HEK293 (cell line): ENCODE results near the gene TCF7L2.

ENCODE experiments used
- CTCF ChIA-PET: fragments of 350-600 bp; formaldehyde crosslinking; extraction: SDS; loops from one replicate; lab custom pipeline; 2021; ENCODE audit warnings: antibody characterized with exemption; lab: Yijun Ruan, JAX
- POLR2A ChIA-PET: fragments of 300-600 bp; formaldehyde crosslinking; extraction: SDS; loops from one replicate; lab custom pipeline; 2020; ENCODE audit warnings: antibody characterized with exemption, inconsistent platforms; lab: Yijun Ruan, JAX
- H3K27ac ChIP-seq: fragments of 200-500 bp; sonication (Bioruptor generic); 2 replicates; pipeline ENCODE4 v1.5.1; 2014; ENCODE audit warnings: low read depth, low read length, control low read depth, inconsistent platforms; ENCODE audit errors: extremely low read depth
- H3K36me3 ChIP-seq, 2 experiments: fragments of 200-500 bp in 1 of 2; sonication (Bioruptor generic) in 1 of 2; 1 replicate in 1 of 2; 2 replicates in 1 of 2; pipeline ENCODE4 v1.5.1; 2014 to 2017; ENCODE audit warnings: inconsistent platforms in 2 of 2, low read length in 2 of 2; ENCODE audit not compliant: control insufficient read depth in 2 of 2, insufficient read depth in 1 of 2
- H3K4me1 ChIP-seq: fragments of 200-500 bp; sonication (Bioruptor generic); 2 replicates; pipeline ENCODE4 v1.5.1; 2014; ENCODE audit warnings: mild to moderate bottlenecking, low read length, inconsistent platforms; ENCODE audit not compliant: control insufficient read depth, insufficient read depth
- H3K4me3 ChIP-seq: 2 replicates; pipeline ENCODE4 v1.5.1; 2011; ENCODE audit warnings: low read depth, mild to moderate bottlenecking, control low read depth, low read length, moderate library complexity
- H3K9me3 ChIP-seq: fragments of 200-500 bp; sonication (Bioruptor generic); 2 replicates; pipeline ENCODE4 v1.5.1; 2014; ENCODE audit warnings: low read depth, low read length, inconsistent platforms; ENCODE audit not compliant: control insufficient read depth, insufficient read depth
- EGR2 ChIP-seq: fragments of 450-650 bp; formaldehyde crosslinking; IDR thresholded peaks from 2 replicates; pipeline ENCODE4 v1.5.1; 2016; ENCODE audit warnings: low read depth, missing biosample characterization, missing genetic modification characterization
- HOXC10 ChIP-seq: sonication (generic); formaldehyde crosslinking; IDR thresholded peaks from 2 replicates; pipeline ENCODE4 v1.8.1; 2023; ENCODE audit warnings: mild to moderate bottlenecking, missing genetic modification reagents
- SCRT2 ChIP-seq: fragments of 450-650 bp; formaldehyde crosslinking; IDR thresholded peaks from 2 replicates; pipeline ENCODE4 v1.5.1; 2016; ENCODE audit warnings: missing biosample characterization, missing genetic modification characterization
- ZFHX2 ChIP-seq: fragments of 450-650 bp; formaldehyde crosslinking; conservative IDR thresholded peaks from 2 replicates; pipeline ENCODE4 v1.5.1; 2016; ENCODE audit warnings: missing biosample characterization, missing genetic modification characterization
- ZIC2 ChIP-seq: fragments of 450-650 bp; formaldehyde crosslinking; IDR thresholded peaks from 2 replicates; pipeline ENCODE4 v1.5.1; 2016; ENCODE audit warnings: missing biosample characterization, missing genetic modification characterization
- ZNF202 ChIP-seq: fragments of 450-650 bp; formaldehyde crosslinking; IDR thresholded peaks from 2 replicates; pipeline ENCODE4 v1.5.1; 2016; ENCODE audit warnings: missing biosample characterization, missing genetic modification characterization, borderline replicate concordance
- ZNF221 ChIP-seq: fragments of 450-650 bp; formaldehyde crosslinking; IDR thresholded peaks from 2 replicates; pipeline ENCODE4 v1.5.1; 2017; ENCODE audit warnings: missing biosample characterization, missing genetic modification characterization, borderline replicate concordance
- ZNF223 ChIP-seq: fragments of 450-650 bp; formaldehyde crosslinking; IDR thresholded peaks from 2 replicates; pipeline ENCODE4 v1.5.1; 2016; ENCODE audit warnings: missing biosample characterization, missing genetic modification characterization
- ZNF549 ChIP-seq: fragments of 450-650 bp; IDR thresholded peaks from 2 replicates; pipeline ENCODE4 v1.5.1; 2018; ENCODE audit warnings: missing biosample characterization, missing genetic modification characterization, mild to moderate bottlenecking, inconsistent platforms, moderate library complexity
- ZNF664 ChIP-seq: fragments of 450-650 bp; formaldehyde crosslinking; IDR thresholded peaks from 2 replicates; pipeline ENCODE4 v1.5.1; 2016; ENCODE audit warnings: missing biosample characterization, missing genetic modification characterization
- ZNF777 ChIP-seq: fragments of 450-650 bp; formaldehyde crosslinking; IDR thresholded peaks from 2 replicates; pipeline ENCODE4 v1.5.1; 2017; ENCODE audit warnings: missing biosample characterization, missing genetic modification characterization, borderline replicate concordance
- ZSCAN16 ChIP-seq: fragments of 450-650 bp; formaldehyde crosslinking; IDR thresholded peaks from 2 replicates; pipeline ENCODE4 v1.5.1; 2016; ENCODE audit warnings: missing biosample characterization, missing genetic modification characterization
- TF ChIP-seq, protein P1 (sequence below): fragments of 450-650 bp; formaldehyde crosslinking; IDR thresholded peaks from 2 replicates; pipeline ENCODE4 v1.5.1; 2017; ENCODE audit warnings: missing biosample characterization, missing genetic modification characterization
- TF ChIP-seq, protein P2 (sequence below): fragments of 450-650 bp; formaldehyde crosslinking; IDR thresholded peaks from 2 replicates; pipeline ENCODE4 v1.5.1; 2016; ENCODE audit warnings: missing biosample characterization, missing genetic modification characterization

TCF7L2 gene

DNA sequence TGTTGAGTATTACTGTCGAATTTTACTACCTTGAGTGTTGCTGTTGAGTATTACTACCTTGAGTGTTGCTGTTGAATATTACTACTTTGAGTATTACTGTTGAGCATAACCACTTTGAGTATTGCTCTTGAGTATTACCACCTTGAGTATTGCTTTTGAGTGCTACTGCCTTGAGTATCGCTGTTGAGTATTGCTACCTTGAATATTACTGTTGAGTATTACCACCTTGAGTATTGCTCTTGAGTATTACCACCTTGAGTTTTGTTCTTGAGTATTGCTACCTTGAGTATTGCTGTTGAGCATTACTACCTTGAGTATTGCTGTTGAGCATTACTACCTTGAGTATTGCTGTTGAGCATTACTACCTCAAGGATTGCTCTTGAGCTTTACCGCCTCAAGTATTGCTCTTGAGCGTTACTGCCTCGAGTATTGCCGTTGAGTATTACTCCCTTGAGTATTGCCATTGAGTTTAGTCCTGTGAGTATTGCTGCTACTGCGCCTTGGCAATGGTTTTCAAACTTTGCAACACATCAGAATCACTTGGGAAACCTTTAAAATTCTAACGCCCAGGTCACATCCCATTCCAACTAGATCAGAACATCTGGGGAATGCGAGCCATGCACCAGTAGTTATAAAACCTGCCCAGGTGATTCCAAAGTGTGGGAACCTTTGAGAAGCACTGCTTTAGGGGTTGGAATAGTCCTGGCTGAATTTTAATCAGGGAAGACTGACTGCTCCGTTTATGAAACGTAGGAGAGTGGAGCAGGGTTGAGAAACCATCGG is 61.7 kb downstream of the TCF7L2 start:
- Histone ChIP-seq H3K9me3 (no peaks in the 10 kb centered on the region), H3K4me1 (no peaks in the 10 kb centered on the region; the same call in 1 of the 2 replicates), H3K36me3 (peaks cover 0 to 2% of the 10 kb centered on the region in 2 experiments; a peak in 1 of 3 replicates), H3K27ac (no peak overlapping the region), H3K4me3 (no peak overlapping the region)
- no peak for TF ChIP-seq ZNF223 (tag by site-specific recombination)
- no peak for TF ChIP-seq ZNF777 (tag by site-specific recombination)
- TF ChIP-seq ZNF549 (tag by site-specific recombination) = no peak
- TF ChIP-seq SCRT2 = no peak
- TF ChIP-seq ZSCAN16 (tag by site-specific recombination) = no peak
- POLR2A ChIA-PET = no interaction called here
- CTCF ChIA-PET = no interaction called here

DNA sequence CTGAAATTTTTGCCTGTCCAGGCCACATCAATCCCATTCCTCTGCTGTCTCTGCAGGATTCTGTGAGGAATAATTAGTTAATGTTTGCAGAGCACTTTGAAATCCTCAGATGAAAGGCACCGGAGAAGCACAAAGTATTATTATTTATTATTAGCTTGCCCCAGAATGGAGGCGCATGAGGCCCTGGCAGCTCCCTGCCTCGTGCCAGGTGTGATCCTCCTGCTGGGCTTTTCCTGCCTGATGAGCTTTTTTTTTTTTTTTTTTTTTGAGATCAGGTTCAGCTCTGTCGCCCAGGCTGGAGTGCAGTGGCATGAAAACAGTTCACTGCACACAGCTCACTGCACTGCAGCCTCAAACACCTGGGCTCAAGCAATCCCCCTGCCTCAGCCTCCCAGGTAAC is 65.2 kb downstream of the TCF7L2 start:
- POLR2A ChIA-PET = no interaction called here
- no peak for TF ChIP-seq ZNF202
- TF ChIP-seq ZSCAN16 (tag by site-specific recombination) = peak; percentile 77; the same call in 1 of the 2 replicates
- no peak for TF ChIP-seq ZIC2
- no peaks in the 10 kb centered on the region for H3K9me3 ChIP-seq
- no peaks in the 10 kb centered on the region for H3K36me3 ChIP-seq
- CTCF ChIA-PET = interaction anchor here (0.7 kb wide), 1 partner anchor 130 kb away, joined by 3 read pairs; no protein-coding TSS in a partner anchor
- H3K4me3 ChIP-seq = no peak overlapping the region
- H3K4me1 ChIP-seq = peaks cover 5% of the 10 kb centered on the region; the same call in 1 of the 2 replicates
- no peak overlapping the region for H3K27ac ChIP-seq

DNA sequence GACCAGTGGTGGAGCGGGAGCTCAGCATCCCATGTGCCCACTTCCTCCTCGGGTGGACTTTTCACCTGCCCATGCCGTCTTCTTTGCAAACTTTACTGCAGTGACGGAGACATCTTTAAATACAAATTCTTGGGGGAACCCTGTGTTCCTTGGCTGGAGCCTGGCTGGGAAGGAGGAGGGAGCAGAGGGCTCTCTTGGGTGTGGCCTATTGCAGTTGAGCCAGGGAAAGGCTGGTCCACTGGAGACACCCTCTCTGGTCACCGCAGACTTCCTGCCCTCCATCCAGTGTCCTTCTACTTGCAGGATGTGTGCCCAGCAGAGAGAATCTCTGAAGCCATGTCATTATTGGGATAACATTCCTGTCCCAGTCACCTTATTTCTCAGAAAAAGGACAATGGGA is 67.3 kb downstream of the TCF7L2 start:
- peaks cover 12% of the 10 kb centered on the region; the same call in 1 of the 2 replicates for H3K4me1 ChIP-seq
- ChIA-PET CTCF (interaction anchor here (0.6 kb wide), 1 partner anchor 26 kb away, joined by 3 read pairs; no protein-coding TSS in a partner anchor), POLR2A (interaction anchor here (0.7 kb wide), 1 partner anchor 10 kb away, joined by 6 read pairs; no protein-coding TSS in a partner anchor)
- TF ChIP-seq HOXC10 (CRISPR knock-in tag) (no peak), ZIC2 (no peak), ZNF221 (tag by site-specific recombination) (no peak)
- TF ChIP-seq, protein P1, sequence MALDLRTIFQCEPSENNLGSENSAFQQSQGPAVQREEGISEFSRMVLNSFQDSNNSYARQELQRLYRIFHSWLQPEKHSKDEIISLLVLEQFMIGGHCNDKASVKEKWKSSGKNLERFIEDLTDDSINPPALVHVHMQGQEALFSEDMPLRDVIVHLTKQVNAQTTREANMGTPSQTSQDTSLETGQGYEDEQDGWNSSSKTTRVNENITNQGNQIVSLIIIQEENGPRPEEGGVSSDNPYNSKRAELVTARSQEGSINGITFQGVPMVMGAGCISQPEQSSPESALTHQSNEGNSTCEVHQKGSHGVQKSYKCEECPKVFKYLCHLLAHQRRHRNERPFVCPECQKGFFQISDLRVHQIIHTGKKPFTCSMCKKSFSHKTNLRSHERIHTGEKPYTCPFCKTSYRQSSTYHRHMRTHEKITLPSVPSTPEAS (tag by site-specific recombination) = no peak
- no peaks in the 10 kb centered on the region for H3K36me3 ChIP-seq
- no peak overlapping the region for H3K27ac ChIP-seq
- no peaks in the 10 kb centered on the region for H3K9me3 ChIP-seq
- H3K4me3 ChIP-seq = no peak overlapping the region

DNA sequence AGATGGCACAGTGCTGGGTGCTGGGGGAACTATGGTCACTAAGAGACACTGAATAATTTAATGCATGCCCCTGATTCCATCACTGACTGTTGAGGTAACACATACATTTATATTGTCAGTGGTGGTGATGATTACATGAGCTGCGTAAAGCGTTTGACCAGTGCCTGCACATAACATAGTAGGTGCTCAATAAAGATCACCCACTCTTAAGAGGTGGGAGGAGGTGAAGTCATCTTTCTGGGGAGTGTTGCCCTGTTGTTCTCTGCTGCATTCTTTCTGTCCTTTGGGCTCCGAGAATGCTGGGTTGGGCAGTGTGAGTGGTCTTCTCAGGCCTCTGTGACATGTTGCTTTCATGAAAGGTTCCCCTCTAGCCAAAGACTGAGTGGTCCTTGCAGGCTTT is 68.0 kb downstream of the TCF7L2 start:
- Histone ChIP-seq H3K9me3 (no peaks in the 10 kb centered on the region), H3K36me3 (no peaks in the 10 kb centered on the region), H3K4me1 (peaks cover 12% of the 10 kb centered on the region; the same call in 1 of the 2 replicates), H3K27ac (no peak overlapping the region), H3K4me3 (no peak overlapping the region)
- ChIA-PET CTCF (no interaction called here), POLR2A (interaction anchor here (0.7 kb wide), 1 partner anchor 11 kb away, joined by 6 read pairs; no protein-coding TSS in a partner anchor)
- TF ChIP-seq ZFHX2 (tag by site-specific recombination) (peak; percentile 83), ZNF664 (tag by site-specific recombination) (peak; percentile 97), EGR2 (tag by site-specific recombination) (peak; percentile 75)
- TF ChIP-seq, protein P2, sequence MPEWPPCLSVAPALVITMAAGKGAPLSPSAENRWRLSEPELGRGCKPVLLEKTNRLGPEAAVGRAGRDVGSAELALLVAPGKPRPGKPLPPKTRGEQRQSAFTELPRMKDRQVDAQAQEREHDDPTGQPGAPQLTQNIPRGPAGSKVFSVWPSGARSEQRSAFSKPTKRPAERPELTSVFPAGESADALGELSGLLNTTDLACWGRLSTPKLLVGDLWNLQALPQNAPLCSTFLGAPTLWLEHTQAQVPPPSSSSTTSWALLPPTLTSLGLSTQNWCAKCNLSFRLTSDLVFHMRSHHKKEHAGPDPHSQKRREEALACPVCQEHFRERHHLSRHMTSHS (tag by site-specific recombination) = no peak
